Right lobe of liver (tissue), 4 donors: ENCODE measurements around the gene BOC.

Source experiments
- CTCF ChIP-seq, 4 donors: fragments of 200-600 bp in 3 of 4; fragments of 450-650 bp in 1 of 4; IDR thresholded peaks; one replicate each; pipeline versions ENCODE4 v1.5.1 to v1.8.0; 2016 to 2022; ENCODE audit warnings: antibody characterized with exemption in 4 of 4, mild to moderate bottlenecking in 2 of 4
- POLR2A ChIP-seq: fragments of 450-650 bp; IDR thresholded peaks from one replicate; pipeline ENCODE4 v1.6.1; 2017; ENCODE audit warnings: antibody characterized with exemption, mild to moderate bottlenecking
- donor health status: DM: no; HTN: no; CAD: no.
- donor health status: DM: no; HTN: no; CAD: no.
- donor health status: DM: no; HTN: yes; CAD: no.

DNA sequence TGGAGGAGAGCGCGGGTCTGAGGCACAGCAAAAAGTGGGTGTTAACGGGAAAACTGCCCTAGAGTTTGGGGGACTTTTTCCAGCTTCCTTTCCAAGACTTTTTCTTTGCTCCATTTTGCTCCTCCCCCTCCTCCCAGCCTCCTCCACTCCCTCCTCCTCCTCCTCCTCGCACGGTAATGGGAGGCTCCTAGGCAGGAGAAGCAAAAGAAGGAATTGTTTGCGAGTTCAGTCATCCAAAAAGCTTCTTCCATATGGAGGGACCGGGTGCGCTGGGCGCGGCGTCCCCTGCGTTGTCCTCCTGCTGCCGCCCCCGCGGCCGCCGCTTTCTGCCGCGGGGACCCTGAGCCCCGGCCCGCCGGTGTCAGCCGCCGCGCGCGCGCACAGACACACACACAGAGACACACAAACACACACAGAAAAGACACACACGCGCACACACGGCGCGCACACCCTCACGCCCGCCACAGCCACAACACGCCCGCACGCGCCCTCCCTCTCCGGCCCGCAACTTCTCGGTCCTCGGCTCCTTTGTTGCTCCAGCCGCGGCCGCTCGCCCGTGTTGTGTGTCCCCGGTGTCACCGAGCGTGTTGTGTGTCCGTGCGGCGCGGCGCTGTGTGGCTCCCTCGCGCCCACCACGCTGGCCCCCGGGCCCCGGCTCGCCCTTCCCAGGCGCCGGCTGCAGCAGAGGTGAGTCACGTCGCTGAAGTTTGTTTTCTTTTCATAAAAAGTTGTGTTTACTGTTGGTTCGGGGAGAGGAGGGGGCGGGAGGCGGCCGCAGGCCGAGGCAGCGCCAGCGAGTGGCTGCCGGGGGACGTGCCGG, at the start of gene BOC:
- TF ChIP-seq CTCF (IDR thresholded peaks at IDR 0.05) (no peak), POLR2A (no peak)
